Measurements from ENCODE around the gene NATD1.

Gene NATD1

DNA sequence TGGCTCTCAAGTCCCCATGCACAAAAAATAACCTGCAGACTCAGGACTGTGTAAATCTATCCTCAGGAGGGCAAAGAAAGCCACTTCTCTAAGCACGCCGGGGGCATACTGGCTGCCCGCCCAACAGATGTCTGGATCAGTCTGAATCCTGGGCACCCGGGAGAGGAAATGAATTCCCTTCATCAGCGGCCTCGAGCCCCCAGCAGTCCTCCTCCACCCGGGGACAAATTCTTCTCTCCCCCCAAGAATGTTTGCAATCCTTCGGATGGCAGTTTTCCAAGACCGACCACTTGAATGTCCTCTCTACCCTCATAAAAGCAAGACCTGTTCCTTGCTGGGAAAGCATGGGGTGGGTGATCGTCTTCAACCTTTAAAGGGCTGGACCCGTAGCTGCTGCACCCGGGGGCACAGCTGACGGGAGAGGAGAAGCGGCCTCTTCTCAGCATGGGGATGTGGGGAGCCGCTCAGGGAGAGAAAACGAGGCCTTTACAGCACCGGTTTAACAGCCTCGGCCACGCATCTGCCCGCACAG, 21.9 kb upstream of the NATD1 start:
- DNase-seq, result no peak

DNA sequence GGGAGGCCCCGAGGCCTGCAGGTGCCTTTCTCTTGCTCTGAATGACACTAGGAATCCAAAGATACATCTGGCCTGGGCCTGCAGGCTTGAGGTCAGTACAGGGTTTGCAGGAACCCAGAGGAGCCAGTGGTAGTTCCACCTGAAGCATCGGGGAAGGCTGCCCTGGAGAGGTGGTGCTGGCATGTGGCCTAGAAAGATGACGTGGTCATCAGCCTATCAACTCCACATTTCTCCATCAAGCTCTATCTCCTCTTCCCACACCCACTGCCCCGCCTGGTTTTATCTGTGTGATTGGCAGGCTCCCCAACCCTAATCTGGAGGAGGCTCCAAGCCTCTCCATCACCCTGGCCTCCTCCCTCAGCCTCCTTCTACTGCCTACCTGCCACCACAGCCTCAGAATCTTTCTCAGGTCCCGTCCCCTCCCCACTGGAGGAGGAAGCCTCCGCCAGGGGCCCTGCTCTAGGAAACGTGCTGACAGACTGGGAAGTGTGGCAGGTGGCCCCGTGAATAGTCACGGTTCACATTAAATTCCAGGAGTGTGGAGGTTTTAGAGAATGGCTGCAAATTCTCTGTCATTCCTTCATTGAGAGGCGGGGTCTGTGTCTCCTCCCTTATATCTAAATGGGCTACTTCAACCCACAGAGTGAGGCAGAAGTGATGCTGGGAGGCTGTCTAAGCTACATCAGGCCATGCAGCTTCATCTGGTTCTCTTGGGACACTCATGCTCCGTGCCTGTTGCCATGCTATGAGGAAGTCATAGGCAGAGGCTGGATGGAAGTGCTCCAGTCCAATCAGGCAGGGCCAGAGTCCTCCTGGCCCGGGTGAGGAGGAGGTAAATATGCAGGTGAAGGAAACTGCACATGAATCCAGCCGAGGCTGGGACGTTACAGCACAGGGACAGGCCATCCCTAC, 19.9 kb upstream of the NATD1 start:
- DNase-seq, result no peak

DNA sequence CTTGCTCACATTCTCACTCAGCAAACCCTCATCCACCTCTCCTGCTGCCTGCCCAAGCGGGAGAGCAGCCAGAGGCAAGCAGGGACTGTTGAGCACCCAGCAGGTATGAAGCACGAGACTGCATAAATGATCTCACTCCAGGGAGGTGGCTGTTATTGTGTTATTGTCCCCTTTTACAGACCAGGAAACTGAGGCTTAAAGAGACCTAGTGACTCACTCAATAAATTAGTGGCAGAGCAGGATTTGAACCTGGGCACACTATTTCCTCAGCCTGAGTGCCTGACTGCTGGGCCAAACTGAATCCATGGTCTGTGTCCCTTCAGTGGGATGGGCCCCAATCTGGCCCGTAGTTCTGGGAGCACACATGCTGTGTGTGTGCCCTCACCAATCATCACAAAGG, 19.0 kb upstream of the NATD1 start:
- DNase-seq, result no peak

DNA sequence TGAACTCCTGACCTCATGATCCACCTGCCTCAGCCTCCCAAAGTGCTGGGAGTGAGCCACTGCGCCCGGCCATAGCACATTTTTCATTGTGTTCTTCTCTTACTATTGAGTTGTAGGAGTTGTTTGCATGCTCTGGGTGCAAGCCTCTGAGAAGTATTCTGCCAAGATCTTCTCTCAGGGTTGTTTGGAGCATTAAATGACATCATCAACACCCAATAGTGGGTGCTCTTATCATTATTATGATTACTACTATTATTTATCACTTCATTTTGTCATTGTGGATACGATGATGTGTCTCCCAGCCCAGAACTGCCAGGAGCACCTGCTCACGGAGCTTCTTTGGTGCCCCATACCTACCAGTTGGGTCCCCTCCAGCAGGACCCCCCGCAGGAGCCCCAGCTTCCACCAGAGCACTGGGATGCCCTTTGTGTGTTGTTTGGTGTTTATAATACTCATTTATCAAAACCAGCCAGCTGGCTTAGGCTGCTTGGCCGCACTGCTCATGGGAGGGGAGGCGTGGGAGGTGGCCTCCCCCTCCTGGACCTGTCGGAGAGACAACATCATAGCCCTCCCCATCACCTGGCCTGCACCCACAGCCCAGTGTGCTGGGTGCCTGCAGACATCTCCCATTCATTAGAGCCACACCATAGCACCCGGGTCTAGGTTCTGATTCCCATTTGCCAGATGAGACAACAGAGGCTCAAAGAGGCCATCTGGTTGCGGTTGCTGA, 18.4 kb upstream of the NATD1 start:
- no peak for DNase-seq

DNA sequence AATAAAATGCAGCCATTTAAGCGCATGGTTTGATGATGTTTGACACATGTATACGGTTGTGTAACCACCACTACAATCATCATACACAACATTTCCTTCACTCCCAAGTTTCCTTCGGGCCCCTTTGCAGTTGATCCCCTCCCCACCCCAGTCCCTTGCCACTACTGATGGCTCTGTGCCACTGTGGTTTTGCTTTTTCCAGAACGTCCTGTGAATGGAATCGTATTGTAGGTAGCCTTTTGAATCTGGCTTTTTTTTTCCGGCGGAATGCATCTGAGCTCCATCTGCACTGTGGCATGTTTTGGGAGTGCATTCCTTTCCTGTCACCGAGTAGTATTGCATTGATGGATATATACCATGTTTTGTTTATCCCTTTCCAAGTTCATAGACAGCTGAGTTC, 16.2 kb upstream of the NATD1 start:
- no peak for DNase-seq

DNA sequence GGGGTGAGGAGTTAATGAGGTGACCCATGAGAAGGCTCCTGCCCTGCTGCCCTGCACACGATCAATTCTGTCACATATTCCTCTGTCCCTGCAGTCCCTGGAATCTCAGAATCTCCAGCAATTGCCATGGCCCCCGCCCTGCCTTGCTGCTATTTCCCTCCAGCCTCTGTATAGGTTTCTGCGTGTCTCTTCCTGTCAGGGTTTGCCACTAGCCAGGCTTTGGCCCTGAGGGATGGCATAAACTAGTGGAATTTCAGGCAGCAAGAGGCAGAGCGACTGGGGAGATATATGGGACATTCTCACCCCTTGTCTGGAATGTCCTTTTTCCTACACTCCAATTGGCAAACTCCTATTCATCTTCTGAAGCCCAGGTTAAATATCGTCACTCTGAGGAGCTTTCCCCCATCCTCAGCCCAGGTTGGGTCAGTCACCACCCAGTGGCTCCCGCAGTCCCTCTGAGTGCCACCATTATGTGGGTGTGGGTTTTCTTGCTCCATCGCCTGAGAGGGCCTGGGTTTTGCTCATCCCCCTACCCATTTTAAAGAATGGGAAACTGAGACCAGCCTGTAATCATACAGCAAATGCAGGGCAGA, 15.5 kb upstream of the NATD1 start:
- DNase-seq, result no peak

DNA sequence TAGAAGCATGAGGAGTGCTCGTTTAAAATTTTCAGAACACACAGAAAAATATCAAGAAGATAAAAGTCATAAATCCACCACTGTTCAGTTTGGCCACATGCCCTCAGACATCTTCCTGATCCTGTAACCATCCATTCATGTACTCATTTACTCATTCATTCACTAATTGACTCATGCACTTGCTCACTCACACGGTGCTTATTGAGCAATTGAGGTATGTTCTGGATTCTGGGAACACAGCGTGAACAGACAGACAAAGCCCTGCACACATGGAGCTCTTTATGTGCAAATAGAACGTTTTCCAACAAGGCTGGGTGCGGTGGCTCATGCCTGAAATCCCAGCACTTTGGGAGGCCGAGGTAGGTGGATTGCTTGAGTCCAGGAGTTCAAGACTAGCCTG, 10.2 kb upstream of the NATD1 start:
- peak; percentile 61 for DNase-seq

DNA sequence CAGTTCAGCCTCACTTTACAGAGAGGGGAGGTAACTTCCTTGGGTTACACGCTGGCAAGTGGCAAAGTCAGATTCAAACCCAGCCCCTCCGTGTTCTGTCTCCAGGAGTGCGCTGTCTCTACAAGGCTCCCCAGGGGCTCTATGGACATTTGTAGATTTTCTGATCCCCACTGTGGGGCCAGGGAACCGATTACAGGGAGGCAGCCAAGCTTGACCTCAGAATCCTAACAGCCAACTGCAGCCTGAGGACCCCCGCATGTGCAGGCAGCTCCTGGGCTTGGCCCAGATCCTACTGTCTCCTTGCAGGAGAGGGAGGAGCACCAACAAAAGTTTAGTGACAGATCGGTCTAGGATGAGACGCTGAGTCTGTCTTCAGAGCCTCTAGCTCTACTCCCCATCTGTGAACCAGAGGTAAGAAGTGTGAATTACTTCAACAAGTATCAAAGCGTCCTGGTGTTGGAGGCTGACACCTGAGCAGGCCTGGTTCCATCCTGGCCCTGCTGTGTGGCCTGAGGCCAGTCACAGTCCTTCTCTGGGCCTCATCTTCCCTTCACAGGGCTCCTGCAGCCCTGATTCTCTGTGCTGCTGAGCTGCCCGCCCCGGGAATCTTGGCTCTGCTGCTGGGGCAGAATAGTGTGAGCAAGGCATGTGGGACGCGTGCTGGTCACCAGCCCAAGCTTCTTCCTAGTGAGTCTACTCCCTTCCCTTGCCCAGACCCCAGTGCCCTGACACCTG, 9.2 kb upstream of the NATD1 start:
- no peak for DNase-seq

DNA sequence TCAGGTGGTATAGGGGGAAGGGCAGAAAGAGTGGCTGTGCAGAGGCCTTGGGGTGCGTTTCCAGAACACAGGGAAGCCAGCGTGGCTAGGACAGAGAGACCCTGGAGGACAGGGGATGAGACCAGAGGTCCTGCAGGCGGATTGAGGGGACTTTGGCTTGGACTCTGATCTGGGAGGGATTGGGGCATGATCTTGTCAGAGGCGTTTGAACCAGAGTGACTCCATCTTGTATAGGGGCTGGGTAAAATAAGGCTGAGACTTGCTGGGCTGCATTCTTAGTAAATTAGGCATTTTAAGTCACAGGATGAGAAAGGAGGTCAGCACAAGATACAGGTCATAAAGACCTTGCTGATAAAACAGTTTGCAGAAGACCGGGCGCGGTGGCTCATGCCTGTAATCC, 5.4 kb upstream of the NATD1 start:
- DNase-seq, result no peak

DNA sequence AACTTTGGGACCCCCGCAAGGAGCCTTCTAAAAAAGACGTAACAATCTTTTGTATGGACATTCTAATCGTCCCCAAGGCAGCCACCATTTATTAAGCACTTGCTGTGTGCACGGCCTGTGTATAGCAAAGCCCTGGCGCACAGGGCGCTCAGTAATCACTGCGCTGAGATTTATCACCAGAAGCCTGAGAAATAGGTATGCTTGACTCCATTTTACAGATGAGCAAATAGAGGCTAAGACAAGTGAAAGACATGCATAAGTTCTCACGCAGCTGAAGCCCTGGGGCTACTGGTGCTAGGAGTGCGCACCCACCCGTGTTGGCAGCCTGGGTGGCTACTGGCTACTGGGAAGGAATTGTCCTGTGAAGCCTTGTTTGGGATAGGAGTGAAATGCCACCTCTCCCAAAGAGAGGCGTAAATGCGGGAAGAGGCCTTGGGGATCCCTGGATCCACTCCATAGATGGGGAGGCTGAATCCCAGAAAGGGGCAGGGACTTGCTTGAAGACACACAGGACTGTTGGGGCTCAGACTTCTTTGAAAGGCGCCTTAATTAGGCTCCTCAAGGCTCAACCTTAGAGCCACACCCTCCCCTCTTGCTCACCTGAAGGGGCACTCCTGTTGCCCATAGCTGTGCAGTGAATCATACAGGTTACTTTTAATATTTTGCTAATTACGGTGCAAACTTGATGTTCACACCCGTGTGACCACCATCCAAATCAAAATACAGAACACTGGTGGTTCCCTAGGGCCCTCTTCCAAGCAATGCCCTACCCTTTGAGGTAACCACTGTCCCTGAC, 634 bp upstream of the NATD1 start:
- no peak for DNase-seq

DNA sequence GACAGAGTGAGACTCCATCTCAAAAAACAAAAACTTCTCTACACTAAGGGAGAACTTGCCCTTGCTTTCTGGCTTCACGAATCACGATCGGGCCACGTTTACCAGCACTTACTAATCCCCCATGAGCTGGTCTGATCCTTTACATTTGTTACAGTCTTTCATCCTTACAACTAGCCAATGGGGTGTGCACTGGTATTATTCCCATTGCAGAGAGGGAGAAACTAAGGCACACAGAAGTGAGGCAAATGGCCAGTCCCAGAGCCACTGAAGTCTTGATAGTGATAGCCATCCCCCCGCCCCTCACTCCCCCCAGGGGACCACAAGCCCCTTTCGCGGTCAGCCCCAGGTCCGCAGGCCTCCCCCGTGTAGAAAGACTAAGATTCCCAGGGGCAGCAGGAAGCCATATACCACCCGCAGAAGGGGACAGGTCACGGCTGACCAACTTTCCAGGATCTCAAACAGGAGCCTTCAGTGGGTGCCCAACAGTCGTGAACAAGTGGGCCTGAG, 868 bp downstream of the NATD1 start:
- no peak for DNase-seq

DNA sequence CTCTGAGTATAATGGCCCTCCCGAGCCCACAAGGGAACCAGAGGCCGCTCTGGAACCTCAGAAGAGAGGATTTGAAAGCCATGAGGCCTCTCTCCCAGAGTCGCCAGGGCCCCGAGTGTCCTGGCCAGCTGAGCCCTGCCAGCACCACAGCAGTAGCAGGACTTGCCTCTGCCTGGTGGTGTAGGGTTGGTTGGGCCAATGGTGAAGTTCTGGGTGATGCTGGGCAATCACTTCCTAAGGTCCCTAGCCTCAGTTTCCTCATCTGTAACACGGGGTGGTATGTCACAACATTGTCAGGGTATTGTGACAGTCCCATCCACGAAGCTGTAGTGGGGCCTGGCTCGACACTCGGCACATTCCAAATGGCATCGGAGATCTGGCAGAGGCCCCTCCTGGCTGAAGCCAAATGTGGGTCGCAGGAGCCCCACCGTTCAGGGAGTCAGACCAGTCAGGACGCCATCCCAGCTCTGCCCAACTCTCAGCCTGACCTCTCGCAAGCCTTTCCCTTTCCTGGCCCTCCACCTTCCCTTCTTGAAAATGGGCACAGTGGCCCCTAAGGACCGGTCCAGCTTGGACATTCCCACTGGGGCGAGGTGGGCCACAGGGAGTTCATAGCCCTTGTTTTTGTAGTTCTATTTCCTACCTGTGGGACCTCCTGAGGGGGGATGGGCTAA, 1.7 kb downstream of the NATD1 start:
- no peak for DNase-seq

DNA sequence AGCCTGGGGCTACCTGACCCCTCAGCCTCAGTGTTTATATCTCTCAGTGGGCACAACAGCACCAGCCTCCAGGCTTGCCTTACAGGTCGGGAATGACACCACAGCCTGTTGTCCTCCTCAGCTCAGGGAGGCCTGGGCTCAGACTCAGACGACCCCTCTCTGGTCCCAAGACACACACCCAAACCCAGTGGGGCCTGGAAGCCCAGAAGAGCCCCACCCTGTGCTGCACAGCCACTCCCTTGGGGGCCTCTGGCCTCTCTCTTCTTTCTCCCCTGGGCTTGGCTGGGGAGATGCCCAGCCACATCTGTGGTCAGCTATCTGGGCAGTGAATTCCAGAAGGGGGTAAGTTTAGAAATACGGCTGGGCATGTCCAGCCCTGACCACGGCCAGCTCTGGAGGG, 2.4 kb downstream of the NATD1 start:
- no peak for DNase-seq

DNA sequence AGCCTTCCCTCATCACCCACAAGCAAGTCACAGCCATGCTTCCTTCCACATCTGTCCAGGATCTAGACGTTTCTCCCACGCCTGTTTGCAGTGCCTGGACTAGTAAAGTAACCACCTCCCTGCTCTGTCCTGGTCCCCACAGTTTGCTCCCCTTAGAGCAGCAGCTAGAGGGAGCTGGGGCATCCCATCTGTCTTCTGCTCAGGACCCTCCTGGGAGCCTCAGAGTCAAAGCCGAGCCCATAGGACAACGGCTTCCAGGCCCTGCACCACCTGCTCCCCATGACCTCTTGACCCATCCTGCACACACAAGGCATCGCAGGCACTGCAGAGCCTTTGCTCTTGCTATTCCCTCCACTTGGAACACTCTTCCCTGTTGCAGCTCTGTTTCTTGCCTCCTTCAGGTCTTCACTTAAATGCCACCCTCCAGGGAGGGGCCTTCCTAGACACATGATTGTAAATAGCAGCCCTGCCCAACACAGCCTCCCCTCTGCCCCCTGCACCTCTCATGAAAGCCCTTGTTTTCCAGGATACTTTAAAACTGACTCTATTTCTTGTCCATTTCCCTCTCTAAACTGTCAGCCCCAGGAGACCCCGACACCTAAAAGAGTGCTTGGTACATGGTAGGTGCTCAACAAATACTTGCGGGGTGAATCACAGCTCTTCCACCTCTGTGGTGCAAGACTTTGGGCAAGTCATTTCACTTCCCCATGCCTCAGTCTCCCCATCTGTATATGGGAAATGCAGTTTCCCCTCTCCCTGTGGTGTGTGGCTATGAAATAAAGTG, 3.1 kb downstream of the NATD1 start:
- no peak for DNase-seq

DNA sequence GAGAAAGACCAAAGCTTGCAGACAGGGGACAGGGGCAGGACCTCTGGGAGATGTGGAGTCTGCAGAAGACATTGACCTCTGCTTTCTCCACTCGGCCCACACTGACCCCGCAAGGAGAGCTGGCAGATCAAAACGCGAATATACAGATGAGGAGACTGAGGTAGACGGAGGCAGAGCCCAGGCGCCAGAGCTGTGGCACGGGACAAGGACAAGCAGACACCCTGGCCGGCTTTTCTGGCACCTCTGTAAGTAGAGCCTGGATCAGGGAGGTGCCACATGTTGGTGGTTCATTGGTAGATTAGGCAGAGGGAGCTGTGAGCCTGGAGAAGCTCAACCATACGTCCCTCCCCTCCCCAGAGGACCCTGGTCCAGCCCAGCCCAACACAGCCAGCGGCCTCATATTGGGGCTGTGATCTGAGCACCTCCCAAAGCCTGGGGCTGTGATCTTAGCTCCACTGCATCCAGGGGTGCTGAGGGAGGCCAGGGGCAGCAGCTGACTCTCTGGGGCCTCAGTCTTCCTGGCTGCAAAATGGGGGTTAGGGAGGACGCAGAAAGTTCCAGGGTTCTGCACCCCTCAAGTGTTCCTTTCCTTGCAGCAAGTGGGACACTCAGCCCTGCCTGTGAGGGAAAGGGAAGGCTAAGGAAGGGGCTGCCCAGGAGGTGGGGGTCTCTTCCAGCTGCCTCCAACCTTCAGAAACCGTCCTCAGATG, 4.0 kb downstream of the NATD1 start:
- no peak for DNase-seq

DNA sequence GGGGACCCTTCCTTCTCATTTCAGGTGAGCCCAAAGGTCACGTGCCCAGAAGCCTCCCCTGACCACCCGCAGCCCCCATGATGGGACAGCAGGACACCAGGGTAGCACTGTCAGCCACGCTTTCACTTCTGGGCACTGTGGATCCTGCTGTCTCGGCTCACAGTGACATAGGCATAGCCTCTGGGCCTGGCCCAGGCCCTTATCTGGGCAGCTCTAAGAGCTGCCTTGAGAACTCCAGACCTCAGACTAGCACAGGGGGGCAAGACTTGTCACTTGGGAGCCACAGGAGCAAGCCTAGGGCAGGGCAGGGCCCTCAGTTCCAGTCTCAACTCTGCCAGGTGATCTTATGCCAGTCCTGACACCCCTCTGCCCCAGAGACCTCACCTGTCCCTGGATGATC, 4.7 kb downstream of the NATD1 start:
- DNase-seq, result no peak

DNA sequence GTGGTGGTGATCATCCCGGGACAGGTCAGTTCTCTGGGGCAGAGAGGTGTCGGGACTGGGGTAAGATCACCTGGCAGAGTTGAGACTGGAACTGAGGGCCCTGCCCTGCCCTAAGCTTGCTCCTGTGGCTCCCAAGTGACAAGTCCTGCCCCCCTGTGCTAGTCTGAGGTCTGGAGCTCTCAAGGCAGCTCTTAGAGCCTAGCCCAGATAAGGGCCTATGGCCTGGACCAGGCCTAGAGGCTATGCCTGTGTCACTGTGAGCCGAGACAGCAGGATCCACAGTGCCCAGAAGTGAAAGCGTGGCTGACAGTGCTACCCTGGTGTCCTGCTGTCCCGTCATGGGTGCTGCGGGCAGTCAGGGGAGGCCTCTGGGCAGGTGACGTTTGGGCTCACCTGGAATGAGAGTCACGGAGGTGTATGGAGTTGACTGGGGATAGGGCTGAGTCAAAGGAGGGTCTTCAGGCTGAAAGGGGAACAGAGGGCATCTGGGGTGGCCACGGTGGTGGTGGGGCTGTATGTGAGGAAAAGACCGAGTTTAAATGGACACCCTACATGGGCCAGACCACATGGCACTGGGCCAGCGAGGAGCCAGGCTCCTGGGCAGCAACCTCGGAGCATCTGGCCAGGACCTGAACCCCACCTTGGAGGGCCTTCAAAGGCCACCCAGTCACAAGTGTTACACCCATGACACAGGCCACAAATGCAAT, 5.5 kb downstream of the NATD1 start:
- DNase-seq, result no peak

DNA sequence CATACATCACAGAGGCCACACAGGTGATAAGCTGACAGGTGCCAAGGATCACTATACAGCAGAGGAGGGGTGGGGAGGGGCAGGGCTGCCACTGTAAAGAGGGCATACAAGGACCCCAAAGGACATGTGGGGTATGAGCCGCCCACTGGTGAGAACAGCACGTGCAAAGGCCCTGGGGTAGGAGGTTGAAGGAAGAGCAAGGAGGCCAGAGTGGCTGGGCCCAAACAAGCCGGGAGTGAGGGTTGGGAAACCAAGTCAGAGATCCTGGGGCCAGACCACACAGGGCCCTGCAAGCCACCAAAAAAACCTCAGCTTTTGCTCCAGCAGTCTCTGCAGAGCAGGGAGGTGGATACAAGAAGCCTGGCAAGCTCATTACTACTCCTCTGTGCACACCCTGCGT, 6.5 kb downstream of the NATD1 start:
- DNase-seq, result no peak

DNA sequence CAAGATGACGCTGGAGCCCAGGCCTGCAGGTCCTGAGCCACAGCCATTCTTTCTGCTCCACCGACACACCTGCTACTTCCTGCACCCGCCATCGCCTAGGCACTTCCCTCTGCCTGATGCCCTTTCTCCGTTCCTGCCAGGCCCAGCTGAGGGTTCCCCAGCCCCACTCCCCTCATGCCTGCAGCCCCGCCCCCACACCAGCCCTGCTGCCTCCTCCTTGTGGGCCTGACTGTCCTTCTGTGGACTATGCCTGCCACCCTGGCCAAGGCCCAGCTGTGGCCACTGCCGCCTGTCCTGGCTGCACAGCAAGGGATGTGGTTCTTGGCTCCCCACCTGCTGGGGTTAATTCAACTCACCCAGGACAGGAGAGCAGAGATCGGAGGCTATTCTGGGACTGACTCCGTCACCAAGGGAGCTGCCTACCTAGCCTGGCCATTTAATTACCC, 7.5 kb downstream of the NATD1 start:
- no peak for DNase-seq

Data from activated CD4-positive, alpha-beta T cell treated with anti-CD3 and anti-CD28 coated beads, Interleukin-2, amount 50 U/mL, for 16 hours (primary cell).